GM19193 (cell line): ENCODE measurements around the gene FARP2.

Experiments
- POLR2A ChIP-seq: IDR thresholded peaks from 4 replicates; pipeline ENCODE4 v1.6.1; 2011; ENCODE audit not compliant: insufficient read depth, insufficient read length; ENCODE audit errors: extremely low read depth

The FARP2 gene

DNA sequence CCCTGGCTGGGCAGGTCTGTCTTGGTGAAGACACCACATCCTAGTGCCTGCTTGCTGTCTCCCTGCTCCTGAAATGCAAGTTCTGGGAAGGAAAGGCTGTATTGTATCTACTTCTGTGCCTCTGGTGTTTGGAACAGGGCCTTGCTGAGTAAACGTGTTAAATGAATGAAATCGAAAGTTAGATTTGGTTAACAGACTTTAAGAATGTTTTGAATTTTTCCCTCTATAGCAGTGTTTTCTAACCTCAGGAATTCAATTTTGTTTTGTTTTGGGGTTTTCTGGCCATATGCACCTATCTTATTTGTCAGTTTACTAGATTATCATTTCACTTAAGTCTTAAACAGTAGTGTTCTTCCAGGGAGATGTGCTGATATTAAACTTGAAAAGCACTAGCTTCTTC, 20.7 kb downstream of the FARP2 start:
- no peak for TF ChIP-seq POLR2A

DNA sequence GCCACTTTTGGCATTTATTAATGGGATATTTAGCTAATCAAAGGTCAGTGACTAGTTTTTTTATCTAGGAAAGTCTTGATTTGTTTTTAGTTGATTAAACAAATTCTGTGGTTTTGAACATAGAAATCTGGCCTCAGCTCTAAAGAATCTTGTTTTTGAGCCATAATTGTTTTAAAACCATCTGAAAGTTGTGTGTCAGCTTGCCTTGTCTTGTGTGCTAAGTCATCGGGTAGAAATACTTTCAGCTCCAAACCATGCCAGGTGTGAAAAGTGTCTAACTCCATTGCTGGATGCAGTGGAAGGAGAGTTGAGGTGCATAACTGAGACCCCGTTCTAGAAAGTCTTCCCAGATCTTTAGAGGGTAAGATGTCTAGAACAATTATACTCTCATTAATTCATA, 22.7 kb downstream of the FARP2 start:
- no peak for TF ChIP-seq POLR2A

DNA sequence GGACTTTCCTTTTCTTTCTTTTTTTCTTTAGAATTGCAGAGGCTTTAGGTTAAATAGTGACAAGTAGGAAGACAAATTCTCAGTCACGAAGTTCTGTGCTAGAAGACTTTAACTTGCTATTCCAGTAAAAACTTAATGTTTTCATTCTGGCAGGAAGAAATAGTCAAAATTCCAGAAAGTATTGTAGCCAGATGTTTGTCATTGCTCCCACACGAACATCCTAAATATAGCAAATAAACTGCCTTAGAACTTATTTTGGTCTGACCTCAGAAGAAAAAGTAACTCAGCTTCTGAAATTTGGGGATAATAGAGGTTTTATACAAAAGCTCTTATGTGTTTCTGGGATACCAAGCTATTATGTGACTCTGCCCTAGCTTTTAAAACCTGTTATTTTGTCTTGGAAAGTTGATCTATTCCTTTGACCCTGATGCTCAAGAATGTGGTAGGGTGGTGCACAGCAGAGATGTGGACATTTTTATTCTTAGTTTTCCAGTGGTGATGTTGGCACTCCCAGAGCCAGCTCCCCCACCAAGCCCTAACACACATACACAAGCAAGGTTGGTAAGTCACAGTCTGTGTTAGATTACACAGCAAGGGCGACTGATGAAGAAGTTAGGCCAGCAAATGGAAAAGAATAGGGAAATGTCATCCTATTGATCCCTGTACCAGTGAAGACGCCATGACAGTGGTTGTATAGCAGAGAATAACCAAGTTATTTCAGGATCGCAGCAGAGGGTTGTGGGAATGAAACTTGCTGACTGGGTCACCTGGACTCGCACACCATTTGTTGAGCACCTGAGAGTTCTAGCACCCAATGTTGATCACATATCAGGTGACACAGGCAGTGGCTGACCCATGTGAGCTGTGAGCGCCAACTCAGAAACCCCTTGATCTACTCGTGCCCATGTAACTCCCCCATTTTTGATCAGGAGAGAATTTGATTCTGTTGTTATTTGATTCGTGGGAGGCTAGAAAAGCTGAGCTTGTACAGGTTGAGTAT, 23.7 kb downstream of the FARP2 start:
- TF ChIP-seq POLR2A = no peak

DNA sequence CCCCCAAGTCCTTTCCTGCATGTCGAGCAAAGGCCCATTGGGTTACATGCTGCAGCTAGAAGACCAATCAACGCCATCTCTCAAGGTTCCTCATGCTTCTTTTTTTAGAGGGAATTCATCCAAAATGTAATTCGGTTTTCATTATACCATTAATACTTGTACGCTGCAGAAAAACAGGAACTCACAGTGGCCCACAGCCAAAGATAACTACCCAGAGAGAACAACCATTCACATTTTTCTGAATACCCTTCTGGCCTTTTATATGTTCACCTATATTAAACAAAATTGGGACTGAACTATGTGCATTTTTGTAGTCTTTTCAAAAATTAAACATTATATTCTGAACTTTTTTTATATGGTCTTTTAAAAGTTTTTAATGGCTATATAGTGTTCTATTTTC, 25.8 kb downstream of the FARP2 start:
- TF ChIP-seq POLR2A = no peak

DNA sequence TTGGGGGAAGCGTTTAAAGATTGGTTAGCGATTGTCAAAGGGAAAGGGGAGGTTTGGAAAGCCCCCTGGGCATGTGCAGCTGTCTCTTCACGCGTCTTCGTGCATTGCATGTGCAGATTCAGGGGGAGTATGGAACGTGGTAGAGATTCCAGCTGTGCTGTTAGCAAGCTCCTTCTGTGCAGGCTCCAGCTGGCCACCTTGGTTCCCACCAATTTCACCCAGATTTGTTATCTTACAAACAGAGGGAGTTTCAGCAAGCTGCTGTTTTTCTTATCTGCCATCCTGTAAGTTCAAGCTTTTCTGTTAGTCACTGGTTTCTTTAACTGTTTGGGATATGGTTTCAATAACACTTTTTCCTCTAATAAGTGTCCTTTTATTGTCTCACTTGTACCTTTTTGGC, 30.4 kb downstream of the FARP2 start:
- no peak for TF ChIP-seq POLR2A

DNA sequence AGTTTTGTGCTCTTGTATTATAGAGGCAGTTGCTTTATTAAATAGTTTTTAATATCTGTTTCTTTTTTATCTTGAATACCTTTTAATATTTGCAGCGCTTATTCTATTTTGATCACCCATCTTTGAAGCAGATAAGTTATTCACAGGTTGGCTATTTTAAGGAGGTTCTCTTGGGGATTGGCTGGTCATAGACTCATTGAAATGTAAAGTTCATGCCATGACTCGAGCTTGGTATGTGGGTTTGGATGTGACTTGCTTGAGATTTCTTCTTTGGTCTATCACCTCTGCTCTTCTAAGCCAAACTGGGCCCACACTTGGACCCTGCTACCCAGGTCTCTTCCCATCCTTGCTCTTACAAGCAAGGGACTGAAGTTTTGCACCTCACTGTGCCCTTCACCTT, 33.6 kb downstream of the FARP2 start:
- no peak for TF ChIP-seq POLR2A

DNA sequence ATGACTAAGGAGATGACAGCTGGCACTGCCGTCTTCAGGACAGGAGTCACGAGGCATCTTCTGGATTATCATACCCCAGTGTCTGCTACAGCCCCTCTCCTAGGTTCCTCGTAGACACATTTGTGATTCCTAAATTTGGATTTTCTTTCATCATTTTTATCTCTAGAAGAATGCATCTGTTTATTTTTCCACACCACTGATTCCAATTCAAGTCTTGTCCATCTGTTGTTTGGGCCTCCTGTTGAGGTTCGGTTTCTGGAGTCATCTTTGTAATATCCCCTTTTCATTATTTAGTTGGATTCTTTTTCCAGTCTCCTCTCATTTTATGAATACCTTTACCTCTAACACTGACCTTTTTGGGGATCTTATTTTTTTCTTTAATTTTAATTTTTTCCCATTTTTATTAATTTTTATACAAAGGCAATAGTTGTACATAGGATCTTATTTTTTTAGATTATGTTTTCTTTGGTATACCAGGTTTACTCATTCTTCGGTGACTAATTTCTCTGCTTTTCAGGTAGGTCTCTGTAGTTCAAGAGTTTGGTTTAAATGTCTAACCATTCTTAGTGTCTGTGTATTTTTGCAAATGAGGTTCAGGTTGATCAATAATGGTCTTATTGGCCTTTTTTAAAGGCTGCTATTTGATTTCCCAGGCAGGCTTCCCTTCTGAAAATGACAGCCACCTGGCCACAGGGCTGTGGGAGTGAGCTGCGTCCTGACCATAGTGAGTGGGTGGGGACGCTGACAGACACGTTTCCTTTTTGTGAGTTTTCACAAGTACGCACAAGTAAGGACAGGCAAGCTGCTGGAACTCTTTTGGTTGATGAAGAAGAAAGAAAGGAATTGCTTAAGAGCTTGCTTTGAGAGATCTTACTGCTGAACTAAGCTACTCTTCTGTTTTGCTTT, 34.5 kb downstream of the FARP2 start:
- TF ChIP-seq POLR2A = no peak

DNA sequence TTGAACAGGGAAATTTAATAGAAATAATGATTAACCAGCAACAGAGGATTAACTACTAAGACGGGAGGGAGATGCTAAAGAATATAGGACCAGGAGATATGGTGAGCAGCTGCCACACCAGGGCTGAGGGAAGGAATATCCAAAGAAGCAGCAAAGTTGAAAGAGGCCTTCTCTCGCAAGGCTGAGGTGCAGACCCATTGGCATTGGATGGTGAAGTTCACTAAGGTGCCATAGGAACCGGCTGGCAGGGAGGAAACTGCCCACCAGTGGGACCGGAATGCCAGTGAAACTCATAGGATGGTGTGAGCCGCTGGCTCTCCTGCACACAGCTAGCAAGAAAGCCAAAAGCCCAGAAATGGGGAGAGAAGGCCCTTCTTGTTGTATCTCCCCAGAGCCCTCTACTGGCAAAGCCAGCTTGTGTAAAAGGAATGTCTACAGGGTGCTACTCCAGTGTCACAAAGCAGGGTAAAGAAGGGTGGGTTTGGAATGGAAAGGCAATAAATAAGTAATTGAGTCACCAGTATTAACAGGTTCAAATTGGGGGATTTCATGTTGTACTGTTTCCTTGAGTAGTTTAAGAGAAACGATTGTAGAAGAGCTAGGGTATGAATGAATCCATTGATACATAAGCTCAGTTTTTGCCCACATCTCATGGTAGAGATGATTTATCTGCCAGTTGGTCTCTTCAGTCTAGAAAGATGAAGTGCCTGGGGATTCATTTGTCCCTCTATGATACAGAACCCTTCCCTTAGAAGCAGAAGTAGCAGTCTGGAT, 36.0 kb downstream of the FARP2 start:
- no peak for TF ChIP-seq POLR2A

DNA sequence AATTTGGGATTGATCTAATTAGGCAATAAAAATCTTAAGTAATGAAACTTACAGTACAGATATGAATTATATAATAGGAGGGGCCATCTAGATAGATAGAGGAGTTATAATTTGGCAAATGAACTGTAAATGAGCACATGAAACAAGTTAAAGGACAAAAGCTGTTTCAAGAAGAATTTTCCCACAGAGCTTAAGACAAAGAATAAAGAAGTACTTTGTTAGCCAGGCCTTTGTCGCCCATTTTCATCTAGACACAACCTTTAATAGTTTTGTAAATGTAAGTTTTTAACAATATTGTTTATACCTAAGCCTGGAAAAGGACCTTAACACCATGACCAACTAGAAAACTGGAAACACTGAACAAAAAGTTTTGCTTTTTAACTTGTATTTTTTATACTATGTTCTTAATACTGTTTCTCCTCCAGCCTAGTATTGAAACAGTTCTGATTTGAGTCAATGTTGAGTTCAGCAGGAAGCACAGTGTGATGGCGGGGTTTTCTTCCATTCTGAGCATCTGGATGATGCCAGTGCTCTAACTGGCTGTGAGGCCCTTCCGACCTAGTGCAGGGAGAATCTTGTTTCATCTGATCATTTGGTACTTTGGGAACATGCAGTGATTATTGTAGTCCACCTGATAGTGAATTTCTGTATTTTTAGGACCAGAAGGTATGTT, 37.6 kb downstream of the FARP2 start:
- no peak for TF ChIP-seq POLR2A

DNA sequence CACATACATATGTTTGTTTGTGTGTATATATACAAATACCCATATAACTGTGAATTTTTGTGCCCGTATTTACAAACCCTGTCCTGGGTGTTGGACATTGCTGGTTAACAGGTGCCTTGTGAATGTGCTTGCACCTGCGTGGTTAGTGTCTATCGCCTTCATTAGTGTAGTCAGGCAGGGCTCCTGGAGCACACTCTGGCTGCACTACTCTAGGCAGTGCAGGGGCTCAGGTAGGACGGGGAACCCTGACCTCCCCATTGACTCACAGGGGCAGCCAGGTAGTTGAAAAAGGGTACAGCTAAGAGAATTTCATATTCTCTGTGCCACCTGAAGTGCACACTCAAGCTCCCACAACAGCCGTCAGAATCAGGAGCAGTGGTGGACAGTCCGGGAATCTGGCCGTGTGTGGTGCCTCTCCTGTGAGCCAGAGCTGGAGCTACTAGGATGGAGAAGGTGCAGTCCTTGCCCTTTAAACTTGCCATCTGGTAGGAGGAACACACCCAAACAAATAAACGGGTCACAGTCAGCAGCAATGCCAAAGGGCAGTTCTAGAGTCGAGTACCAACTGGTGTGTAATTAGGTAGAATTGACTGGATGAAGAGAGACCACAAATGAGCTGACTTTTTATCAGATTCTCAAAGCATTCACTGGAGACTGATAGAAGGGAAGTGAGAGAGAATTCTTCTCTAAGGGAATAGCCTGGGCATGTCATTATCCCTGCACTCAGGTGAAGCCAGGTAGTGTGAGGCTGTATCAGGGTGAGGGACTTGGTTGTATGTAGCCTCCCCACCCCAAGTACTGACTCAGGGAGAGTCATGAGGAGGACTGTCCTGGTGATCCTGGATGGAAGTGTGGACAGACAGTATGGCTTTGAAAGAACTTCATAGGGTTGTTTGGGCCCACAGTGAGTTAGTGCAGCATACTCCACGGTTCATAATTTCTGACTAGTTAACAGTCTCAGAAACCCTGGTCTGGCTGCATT, 44.1 kb downstream of the FARP2 start:
- no peak for TF ChIP-seq POLR2A

DNA sequence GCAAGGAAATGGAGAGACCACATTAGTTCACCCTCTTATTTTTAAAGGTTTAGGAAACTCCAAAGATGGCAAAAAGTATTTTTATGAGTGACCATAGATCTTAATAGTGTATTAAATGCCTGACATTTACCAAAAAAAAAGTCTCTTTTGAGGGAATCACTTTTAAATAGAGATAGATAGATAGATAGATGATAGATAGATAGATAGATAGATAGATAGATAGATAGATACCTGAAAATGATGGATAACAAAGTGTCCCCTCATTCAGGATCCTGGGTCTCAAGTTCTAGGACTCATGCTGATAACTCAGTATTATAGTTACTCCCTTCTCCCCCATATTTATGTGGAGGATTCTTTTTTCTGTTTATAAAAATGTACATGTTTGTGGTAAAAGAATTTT, 52.8 kb downstream of the FARP2 start:
- no peak for TF ChIP-seq POLR2A

DNA sequence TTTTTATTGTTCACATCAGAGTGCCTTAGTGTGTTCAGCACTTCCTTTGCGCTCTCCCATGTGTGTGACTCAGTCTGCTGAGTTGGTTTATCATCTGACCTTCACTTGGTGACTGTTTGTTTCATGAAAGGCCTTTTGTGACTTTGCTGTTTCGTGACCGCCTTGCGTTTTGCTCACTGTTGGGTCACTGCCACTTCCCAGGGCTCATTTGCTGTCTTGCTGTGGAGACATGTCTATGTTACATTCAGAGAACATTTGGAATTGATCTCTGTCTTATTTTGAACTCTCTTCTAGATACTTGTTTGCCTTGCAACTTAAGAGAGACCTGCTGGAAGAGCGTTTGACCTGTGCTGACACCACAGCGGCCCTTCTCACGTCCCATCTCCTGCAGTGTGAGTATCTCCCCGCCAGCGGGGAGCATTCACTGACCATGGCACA, 54.7 kb downstream of the FARP2 start:
- TF ChIP-seq POLR2A = no peak

DNA sequence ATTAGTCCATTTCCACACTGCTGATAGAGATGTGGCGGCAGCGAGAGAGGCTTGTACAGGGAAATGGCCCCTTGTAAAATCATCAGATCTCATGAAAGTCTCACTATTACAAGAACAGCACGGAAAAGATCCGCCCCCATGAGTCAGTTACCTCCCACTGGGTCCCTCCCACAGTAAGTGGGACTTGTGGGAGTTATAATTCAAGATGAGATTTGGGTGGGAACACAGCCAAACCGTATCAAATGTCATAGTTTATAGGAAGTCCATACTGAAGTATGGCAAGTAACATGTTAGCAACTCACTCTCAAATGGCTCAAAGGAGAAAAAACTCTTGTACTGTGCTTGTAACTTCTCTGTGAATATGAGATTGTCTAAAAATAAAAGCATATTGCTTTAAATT, 56.1 kb downstream of the FARP2 start:
- no peak for TF ChIP-seq POLR2A

DNA sequence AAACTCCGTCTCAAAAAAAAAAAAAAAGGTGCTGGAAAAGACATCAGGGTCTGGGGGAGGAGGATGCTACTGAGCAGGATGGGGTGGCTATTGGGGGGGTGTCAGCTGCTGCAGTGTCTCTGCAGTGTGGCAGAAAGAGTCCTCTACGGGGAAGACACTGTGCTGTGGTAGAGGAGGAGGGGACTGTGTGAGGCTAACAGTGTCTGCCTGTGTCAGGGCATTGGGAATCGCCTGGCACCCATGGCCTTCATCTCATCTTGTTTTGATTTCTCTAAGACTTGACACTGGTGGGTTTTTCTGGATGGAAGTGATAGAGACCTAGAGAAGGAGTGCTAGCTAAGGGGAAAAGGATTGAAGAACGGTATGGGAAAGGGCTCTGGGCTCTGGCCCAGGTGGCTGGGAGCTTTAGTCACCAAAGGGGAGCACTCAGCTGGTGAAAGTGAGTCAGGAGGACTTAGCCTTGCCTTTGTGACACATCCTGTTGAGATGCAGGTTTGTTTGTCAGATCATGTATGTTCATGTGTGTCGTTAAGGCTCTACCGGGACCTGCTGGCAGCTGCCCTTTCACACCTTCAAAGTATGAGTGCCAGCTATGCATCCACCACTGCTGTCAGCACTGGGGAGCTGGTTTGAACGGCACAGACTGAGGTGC, 58.0 kb downstream of the FARP2 start:
- TF ChIP-seq POLR2A = no peak
